SK-N-SH treated with all-trans-retinoic acid at 6 μM for 48 hours (cell line): ENCODE data around the gene ASCC3.

Experiments
- ARNTL ChIP-seq: fragments of 450-650 bp; formaldehyde crosslinking; IDR thresholded peaks from 2 replicates; pipeline ENCODE4 v1.5.0; 2020; ENCODE audit warnings: low read depth, mild to moderate bottlenecking, moderate library complexity, borderline replicate concordance
- CSDC2 ChIP-seq: fragments of 250-450 bp; sonication (Bioruptor Pico); IDR thresholded peaks from 2 replicates; pipeline ENCODE4 v1.5.0; 2020; ENCODE audit warnings: mild to moderate bottlenecking, moderate library complexity
- GLIS3 ChIP-seq: fragments of 250-450 bp; sonication (Bioruptor Pico); IDR thresholded peaks from 2 replicates; pipeline ENCODE4 v1.5.0; 2020; ENCODE audit warnings: mild to moderate bottlenecking, moderate library complexity
- ISL1 ChIP-seq: fragments of 250-450 bp; sonication (Bioruptor Pico); IDR thresholded peaks from 2 replicates; pipeline ENCODE4 v2.1.2; 2022; ENCODE audit warnings: mild to moderate bottlenecking, moderate library complexity
- OSR1 ChIP-seq: fragments of 250-450 bp; sonication (Bioruptor Pico); IDR thresholded peaks from 2 replicates; pipeline ENCODE4 v1.8.0; 2022; ENCODE audit warnings: moderate library complexity, mild to moderate bottlenecking, inconsistent platforms
- POU6F1 ChIP-seq: fragments of 250-450 bp; sonication (Bioruptor Pico); IDR thresholded peaks from 2 replicates; pipeline ENCODE4 v1.8.0; 2021; ENCODE audit warnings: low read depth, mild to moderate bottlenecking, moderate library complexity, borderline replicate concordance
- RARB ChIP-seq: fragments of 250-450 bp; sonication (Bioruptor Pico); IDR thresholded peaks from 2 replicates; pipeline ENCODE4 v1.8.0; 2021; ENCODE audit warnings: mild to moderate bottlenecking, moderate library complexity
- TSHZ2 ChIP-seq: fragments of 250-450 bp; sonication (Bioruptor Pico); IDR thresholded peaks from 2 replicates; pipeline ENCODE4 v1.5.0; 2020; ENCODE audit warnings: mild to moderate bottlenecking, moderate library complexity
- ZFP3 ChIP-seq: fragments of 250-450 bp; sonication (Bioruptor Pico); IDR thresholded peaks from 2 replicates; pipeline ENCODE4 v1.5.0; 2020; ENCODE audit warnings: mild to moderate bottlenecking, moderate library complexity
- ZFP30 ChIP-seq: fragments of 450-650 bp; formaldehyde crosslinking; IDR thresholded peaks from 2 replicates; pipeline ENCODE4 v1.5.0; 2022; ENCODE audit warnings: mild to moderate bottlenecking, moderate library complexity
- TF ChIP-seq, protein P1 (sequence below): fragments of 250-450 bp; sonication (Bioruptor Pico); IDR thresholded peaks from 2 replicates; pipeline ENCODE4 v1.8.0; 2020; ENCODE audit warnings: mild to moderate bottlenecking, moderate library complexity, borderline replicate concordance
- TF ChIP-seq, protein P2 (sequence below): fragments of 250-450 bp; sonication (Bioruptor Pico); IDR thresholded peaks from 2 replicates; pipeline ENCODE4 v1.5.1; 2020; ENCODE audit warnings: low read depth, mild to moderate bottlenecking, moderate library complexity

DNA sequence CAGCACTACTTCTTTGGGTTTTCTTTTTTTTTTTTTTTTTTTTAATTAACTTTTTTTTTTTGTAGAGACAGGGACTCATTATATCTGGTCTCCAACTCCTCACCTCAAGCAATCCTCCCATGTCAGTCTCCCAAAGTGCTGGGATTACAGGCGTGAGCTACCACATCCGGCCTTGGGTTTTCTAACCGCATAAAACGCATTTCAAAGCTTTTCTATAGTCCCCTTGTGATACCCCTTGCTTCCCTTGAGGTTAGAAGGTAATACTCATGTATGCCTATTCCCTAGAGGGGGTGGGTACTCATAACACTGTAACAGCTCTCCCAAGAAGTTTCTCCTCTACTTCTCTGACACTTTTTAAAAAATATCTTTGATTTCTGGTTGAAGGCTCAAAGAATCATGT lies 23.9 kb upstream of the ASCC3 start:
- TF ChIP-seq POU6F1, result no peak
- TF ChIP-seq, protein P1, sequence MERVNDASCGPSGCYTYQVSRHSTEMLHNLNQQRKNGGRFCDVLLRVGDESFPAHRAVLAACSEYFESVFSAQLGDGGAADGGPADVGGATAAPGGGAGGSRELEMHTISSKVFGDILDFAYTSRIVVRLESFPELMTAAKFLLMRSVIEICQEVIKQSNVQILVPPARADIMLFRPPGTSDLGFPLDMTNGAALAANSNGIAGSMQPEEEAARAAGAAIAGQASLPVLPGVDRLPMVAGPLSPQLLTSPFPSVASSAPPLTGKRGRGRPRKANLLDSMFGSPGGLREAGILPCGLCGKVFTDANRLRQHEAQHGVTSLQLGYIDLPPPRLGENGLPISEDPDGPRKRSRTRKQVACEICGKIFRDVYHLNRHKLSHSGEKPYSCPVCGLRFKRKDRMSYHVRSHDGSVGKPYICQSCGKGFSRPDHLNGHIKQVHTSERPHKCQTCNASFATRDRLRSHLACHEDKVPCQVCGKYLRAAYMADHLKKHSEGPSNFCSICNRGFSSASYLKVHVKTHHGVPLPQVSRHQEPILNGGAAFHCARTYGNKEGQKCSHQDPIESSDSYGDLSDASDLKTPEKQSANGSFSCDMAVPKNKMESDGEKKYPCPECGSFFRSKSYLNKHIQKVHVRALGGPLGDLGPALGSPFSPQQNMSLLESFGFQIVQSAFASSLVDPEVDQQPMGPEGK, result no peak
- TF ChIP-seq TSHZ2 (CRISPR knock-in tag), result no peak
- no peak for TF ChIP-seq RARB (CRISPR knock-in tag)
- TF ChIP-seq ZFP3 (CRISPR knock-in tag), result no peak
- TF ChIP-seq, protein P2, sequence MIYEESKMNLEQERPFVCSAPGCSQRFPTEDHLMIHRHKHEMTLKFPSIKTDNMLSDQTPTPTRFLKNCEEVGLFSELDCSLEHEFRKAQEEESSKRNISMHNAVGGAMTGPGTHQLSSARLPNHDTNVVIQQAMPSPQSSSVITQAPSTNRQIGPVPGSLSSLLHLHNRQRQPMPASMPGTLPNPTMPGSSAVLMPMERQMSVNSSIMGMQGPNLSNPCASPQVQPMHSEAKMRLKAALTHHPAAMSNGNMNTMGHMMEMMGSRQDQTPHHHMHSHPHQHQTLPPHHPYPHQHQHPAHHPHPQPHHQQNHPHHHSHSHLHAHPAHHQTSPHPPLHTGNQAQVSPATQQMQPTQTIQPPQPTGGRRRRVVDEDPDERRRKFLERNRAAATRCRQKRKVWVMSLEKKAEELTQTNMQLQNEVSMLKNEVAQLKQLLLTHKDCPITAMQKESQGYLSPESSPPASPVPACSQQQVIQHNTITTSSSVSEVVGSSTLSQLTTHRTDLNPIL (CRISPR knock-in tag), result no peak
- no peak for TF ChIP-seq ARNTL (CRISPR knock-in tag)
- no peak for TF ChIP-seq CSDC2
- no peak for TF ChIP-seq ZFP30 (CRISPR knock-in tag)
- no peak for TF ChIP-seq OSR1
- no peak for TF ChIP-seq GLIS3 (CRISPR knock-in tag)
- no peak for TF ChIP-seq ISL1 (CRISPR knock-in tag)
